Measurements from ENCODE around the gene ZNF780A.

The ZNF780A gene

DNA sequence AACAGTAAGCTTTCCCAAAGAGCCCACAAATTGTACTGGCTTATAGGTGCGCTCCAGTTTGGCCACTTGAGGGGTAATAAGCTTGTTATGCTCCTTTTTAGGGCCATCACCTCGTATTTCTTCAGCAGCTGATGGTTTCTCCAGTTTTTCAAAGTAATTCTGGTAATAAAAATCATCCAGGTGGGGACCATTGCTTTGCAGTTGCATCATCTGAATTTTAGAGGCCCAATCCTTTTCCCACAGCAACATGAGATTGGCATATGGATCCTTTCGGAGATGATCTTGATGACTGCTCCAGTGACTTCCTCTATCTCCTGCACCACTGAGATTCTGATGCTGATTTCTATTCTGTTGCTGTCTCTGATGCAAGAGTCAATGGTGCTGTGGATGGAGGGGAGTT lies 66.8 kb downstream of the ZNF780A start:
- H3F3A ChIP-seq (ENCODE audit: low read depth) = no peaks in the 10 kb centered on the region
- no peaks in the 10 kb centered on the region for H4K20me1 ChIP-seq (ENCODE audit: insufficient read depth, low read length, poor library complexity, severe bottlenecking)
- peaks cover under 1% of the 10 kb centered on the region for H3K27me3 ChIP-seq (ENCODE audit: insufficient read depth, low read length, poor library complexity, severe bottlenecking)
- H3K4me1 ChIP-seq (ENCODE audit: insufficient read depth, low read length, poor library complexity, severe bottlenecking) = no peaks in the 10 kb centered on the region
- peaks cover 14% of the 10 kb centered on the region; the same call in 1 of the 2 replicates for H3K9me3 ChIP-seq (ENCODE audit: insufficient read depth, low read depth, low read length)
- H3K36me3 ChIP-seq (ENCODE audit: insufficient read depth, low read length) = no peaks in the 10 kb centered on the region
- no peak overlapping the region for H3K9ac ChIP-seq (ENCODE audit: low read depth, low read length, poor library complexity, severe bottlenecking)
- H3K4me3 ChIP-seq (ENCODE audit: low read length, poor library complexity, severe bottlenecking) = no peak overlapping the region
- H2AFZ ChIP-seq (ENCODE audit: low read length) = no peak overlapping the region
- no peak overlapping the region for H3K4me2 ChIP-seq (ENCODE audit: low read depth, low read length, poor library complexity, severe bottlenecking)
- H3K79me2 ChIP-seq (ENCODE audit: insufficient read depth, low read length) = no peaks in the 10 kb centered on the region
- no peaks in the 10 kb centered on the region for H3K9me2 ChIP-seq (replicated peaks; ENCODE audit: low read depth, low read length)
- TF ChIP-seq, protein P1, sequence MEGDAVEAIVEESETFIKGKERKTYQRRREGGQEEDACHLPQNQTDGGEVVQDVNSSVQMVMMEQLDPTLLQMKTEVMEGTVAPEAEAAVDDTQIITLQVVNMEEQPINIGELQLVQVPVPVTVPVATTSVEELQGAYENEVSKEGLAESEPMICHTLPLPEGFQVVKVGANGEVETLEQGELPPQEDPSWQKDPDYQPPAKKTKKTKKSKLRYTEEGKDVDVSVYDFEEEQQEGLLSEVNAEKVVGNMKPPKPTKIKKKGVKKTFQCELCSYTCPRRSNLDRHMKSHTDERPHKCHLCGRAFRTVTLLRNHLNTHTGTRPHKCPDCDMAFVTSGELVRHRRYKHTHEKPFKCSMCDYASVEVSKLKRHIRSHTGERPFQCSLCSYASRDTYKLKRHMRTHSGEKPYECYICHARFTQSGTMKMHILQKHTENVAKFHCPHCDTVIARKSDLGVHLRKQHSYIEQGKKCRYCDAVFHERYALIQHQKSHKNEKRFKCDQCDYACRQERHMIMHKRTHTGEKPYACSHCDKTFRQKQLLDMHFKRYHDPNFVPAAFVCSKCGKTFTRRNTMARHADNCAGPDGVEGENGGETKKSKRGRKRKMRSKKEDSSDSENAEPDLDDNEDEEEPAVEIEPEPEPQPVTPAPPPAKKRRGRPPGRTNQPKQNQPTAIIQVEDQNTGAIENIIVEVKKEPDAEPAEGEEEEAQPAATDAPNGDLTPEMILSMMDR (conservative IDR thresholded peaks at IDR 0.05; ENCODE audit: low read length) = no peak
- TF ChIP-seq EZH2phosphoT487 (IDR thresholded peaks at IDR 0.05; ENCODE audit: borderline replicate concordance) = no peak

Measured in Loucy (cell line).